NCI-H1092 (cell line): ENCODE results near the gene TSPEAR.
"Not testable (repeated sequence)": the region's sequence is repeated elsewhere in the genome, so short reads cannot be mapped to it uniquely, and the experiment has no call there.

Source experiments
- DNase-seq: peaks from one replicate; lab custom pipeline; 2025; lab: John Stamatoyannopoulos, UW

Gene TSPEAR

GRCh38 chr21:44585892-44586291, 125.5 kb downstream of the TSPEAR start:
- no peak for DNase-seq

- no peak for DNase-seq
Observed at GRCh38 chr21:44583800-44584147, 127.6 kb downstream of the TSPEAR start.

- DNase-seq = no peak
Observed at GRCh38 chr21:44583089-44583799, 128.1 kb downstream of the TSPEAR start.

- DNase-seq = no peak
Observed at GRCh38 chr21:44582055-44582454, 129.3 kb downstream of the TSPEAR start.

- DNase-seq = no peak
Observed at GRCh38 chr21:44581158-44581557, 130.2 kb downstream of the TSPEAR start.

GRCh38 chr21:44580231-44580821, 131.0 kb downstream of the TSPEAR start, which contains the start of gene KRTAP10-5:
Gene KRTAP10-5, minus strand, starts transcription at chr21:44580604. Its CDS starts 26 bp downstream, at chr21:44580578.
- not testable (repeated sequence) for DNase-seq

GRCh38 chr21:44579833-44580144, 131.6 kb downstream of the TSPEAR start:
- no peak for DNase-seq

- DNase-seq = no peak
Observed at GRCh38 chr21:44579056-44579832, 132.1 kb downstream of the TSPEAR start.

- DNase-seq = no peak
Observed at GRCh38 chr21:44578371-44579055, 132.9 kb downstream of the TSPEAR start.

GRCh38 chr21:44576025-44576420, 135.3 kb downstream of the TSPEAR start:
- DNase-seq = no peak

GRCh38 chr21:44575307-44576024, 135.9 kb downstream of the TSPEAR start:
- no peak for DNase-seq

- no peak for DNase-seq
Observed at GRCh38 chr21:44574457-44575306, 136.7 kb downstream of the TSPEAR start.

GRCh38 chr21:44573630-44574456, 137.5 kb downstream of the TSPEAR start, which contains the start of gene KRTAP10-4:
Gene KRTAP10-4, plus strand, starts transcription at chr21:44573729. Its CDS starts 30 bp downstream, at chr21:44573759.
- DNase-seq = not testable (repeated sequence)

GRCh38 chr21:44572959-44573583, 138.3 kb downstream of the TSPEAR start:
- DNase-seq = no peak

- DNase-seq = no peak
Observed at GRCh38 chr21:44571844-44572782, 139.3 kb downstream of the TSPEAR start.

GRCh38 chr21:44571296-44571695, 140.1 kb downstream of the TSPEAR start:
- no peak for DNase-seq

GRCh38 chr21:44569861-44570517, 141.4 kb downstream of the TSPEAR start:
- no peak for DNase-seq
